Measurements from ENCODE around the gene KRT71. TPM values are rescaled to one million over a fixed set of nuclear protein-coding genes. Genes with fewer than 3 reads are reported as not detected.

The KRT71 gene
- total RNA-seq, 2 experiments from 2014 or later = not detected

- no peaks in the 10 kb centered on the region for H3K4me1 Mint-ChIP-seq (ENCODE audit: low read depth)
These were observed 17.4 kb downstream of the KRT71 start for GRCh38 chr12:52535574-52535973.

GRCh38 chr12:52534482-52534881 is 18.5 kb downstream of the KRT71 start:
- ChIA-PET CTCF (no interaction called here), POLR2A (no interaction called here)
- H3K27ac ChIP-seq (ENCODE audit: low read depth in 1 of 2, low read length in 2 of 2) = no peak overlapping the region
- DNase-seq (no peak), ATAC-seq (ENCODE audit: poor library complexity) (no peak)
- H3K27me3 Mint-ChIP-seq = no peaks in the 10 kb centered on the region
- no peak overlapping the region for H3K4me3 ChIP-seq (ENCODE audit: low read length)
- H3K36me3 ChIP-seq (ENCODE audit: insufficient read depth, low read length) = no peaks in the 10 kb centered on the region
- H3K4me3 Mint-ChIP-seq = no peak overlapping the region
- H3K9me3 Mint-ChIP-seq = no peaks in the 10 kb centered on the region
- H3K9me3 ChIP-seq (ENCODE audit: control insufficient read depth in 1 of 2, insufficient read depth in 1 of 2, low read length in 2 of 2) = no peaks in the 10 kb centered on the region
- H3K27ac Mint-ChIP-seq = no peak overlapping the region
- no peaks in the 10 kb centered on the region for H3K27me3 ChIP-seq (ENCODE audit: control insufficient read depth in 1 of 2, insufficient read depth in 2 of 2, low read length in 2 of 2)
- no peaks in the 10 kb centered on the region for H3K4me1 Mint-ChIP-seq (ENCODE audit: low read depth)
- no peak for TF ChIP-seq CTCF (IDR thresholded peaks at IDR 0.05)
- intact Hi-C loops (cut with DNase I, micrococcal nuclease) = no loop called here
- H3K36me3 Mint-ChIP-seq (ENCODE audit: low read depth) = no peaks in the 10 kb centered on the region
- H3K4me1 ChIP-seq (ENCODE audit: insufficient read depth, low read length) = no peaks in the 10 kb centered on the region

More at GRCh38 chr12:52535574-52535973, 17.4 kb downstream of the KRT71 start:
- no peak for TF ChIP-seq CTCF (IDR thresholded peaks at IDR 0.05)
- no peaks in the 10 kb centered on the region for H3K9me3 ChIP-seq (ENCODE audit: control insufficient read depth in 1 of 2, insufficient read depth in 1 of 2, low read length in 2 of 2)
- ChIA-PET CTCF (no interaction called here), POLR2A (no interaction called here)
- ATAC-seq (ENCODE audit: poor library complexity) (no peak), DNase-seq (no peak)
- no peak overlapping the region for H3K4me3 Mint-ChIP-seq
- H3K9me3 Mint-ChIP-seq = no peaks in the 10 kb centered on the region
- no peak overlapping the region for H3K4me3 ChIP-seq (ENCODE audit: low read length)
- H3K36me3 ChIP-seq (ENCODE audit: insufficient read depth, low read length) = no peaks in the 10 kb centered on the region
- intact Hi-C loops (cut with DNase I, micrococcal nuclease) = no loop called here
- no peak overlapping the region for H3K27ac Mint-ChIP-seq
- no peaks in the 10 kb centered on the region for H3K27me3 Mint-ChIP-seq
- no peaks in the 10 kb centered on the region for H3K36me3 Mint-ChIP-seq (ENCODE audit: low read depth)
- H3K27me3 ChIP-seq (ENCODE audit: control insufficient read depth in 1 of 2, insufficient read depth in 2 of 2, low read length in 2 of 2) = no peaks in the 10 kb centered on the region
- H3K4me1 ChIP-seq (ENCODE audit: insufficient read depth, low read length) = no peaks in the 10 kb centered on the region
- H3K27ac ChIP-seq (ENCODE audit: low read depth in 1 of 2, low read length in 2 of 2) = no peak overlapping the region

GRCh38 chr12:52533686-52534470 is 19.1 kb downstream of the KRT71 start:
- no peaks in the 10 kb centered on the region for H3K9me3 Mint-ChIP-seq
- no peak for TF ChIP-seq CTCF (IDR thresholded peaks at IDR 0.05)

More at GRCh38 chr12:52533686-52534470, 19.1 kb downstream of the KRT71 start:
- H3K4me3 ChIP-seq (ENCODE audit: low read length) = no peak overlapping the region
- Mint-ChIP-seq H3K27me3 (no peaks in the 10 kb centered on the region), H3K4me3 (no peak overlapping the region), H3K27ac (no peak overlapping the region), H3K4me1 (ENCODE audit: low read depth) (no peaks in the 10 kb centered on the region), H3K36me3 (ENCODE audit: low read depth) (no peaks in the 10 kb centered on the region)
- CTCF ChIA-PET = no interaction called here
- H3K36me3 ChIP-seq (ENCODE audit: insufficient read depth, low read length) = no peaks in the 10 kb centered on the region
- H3K27me3 ChIP-seq (ENCODE audit: control insufficient read depth in 1 of 2, insufficient read depth in 2 of 2, low read length in 2 of 2) = no peaks in the 10 kb centered on the region
- H3K9me3 ChIP-seq (ENCODE audit: control insufficient read depth in 1 of 2, insufficient read depth in 1 of 2, low read length in 2 of 2) = no peaks in the 10 kb centered on the region
- intact Hi-C loops (cut with DNase I, micrococcal nuclease) = no loop called here
- no peak for ATAC-seq (ENCODE audit: poor library complexity)
- H3K4me1 ChIP-seq (ENCODE audit: insufficient read depth, low read length) = no peaks in the 10 kb centered on the region
- POLR2A ChIA-PET = no interaction called here
- H3K27ac ChIP-seq (ENCODE audit: low read depth in 1 of 2, low read length in 2 of 2) = no peak overlapping the region
- no peak for DNase-seq

Measured in CD4-positive, alpha-beta T cell (primary cell).